T-cell (primary cell): ENCODE results near the gene DEFB114. TPM values are rescaled to one million over a fixed set of nuclear protein-coding genes. Genes with fewer than 3 reads are reported as not detected.

Experiments used
- ATAC-seq, 4 experiments: fragments of 200-7000 bp in 3 of 4; fragments of 150-1000 bp in 1 of 4; cut with Tn5 transposase; replicated peaks in 1 of 4; 1 replicate in 3 of 4; 2 replicates in 1 of 4; pipeline ENCODE4 v1.10.0; 2021; ENCODE audit warnings: moderate library complexity in 3 of 4, mild to moderate bottlenecking in 2 of 4, moderate number of reproducible peaks in 1 of 4
- CTCF ChIA-PET, 2 donors: fragments of 300-600 bp; sonication (Branson Sonifier 250); formaldehyde crosslinking; loops; one replicate each; lab custom pipeline; 2022; ENCODE audit warnings: antibody characterized with exemption in 2 of 2; lab: Charles Lee
- POLR2A ChIA-PET, 2 donors: fragments of 300-600 bp; sonication (Branson Sonifier 250); formaldehyde crosslinking; loops; one replicate each; lab custom pipeline; 2022; ENCODE audit warnings: antibody characterized with exemption in 2 of 2; lab: Charles Lee
- DNase-seq, 35 experiments: peaks; one replicate each; pipeline versions ENCODE4 v3.0.0 to v3.0.0-alpha.2; 2013 to 2023
- H3K27ac ChIP-seq: one replicate; pipeline ENCODE4 v1.5.1; 2013; ENCODE audit warnings: low read length
- H3K27me3 ChIP-seq, 2 experiments: replicated peaks in 1 of 2; 1 replicate in 1 of 2; 2 replicates in 1 of 2; pipeline versions ENCODE4 v1.6.1 to v1.7.0; 2013; ENCODE audit warnings: low read length in 1 of 2, mixed read lengths in 1 of 2; ENCODE audit not compliant: control insufficient read depth in 2 of 2, insufficient read depth in 2 of 2; ENCODE audit errors: extremely low read depth in 1 of 2
- H3K36me3 ChIP-seq, 2 donors: 1 replicate in 1 of 2; 2 replicates in 1 of 2; pipeline versions ENCODE4 v1.6.1 to v1.7.0; 2013; ENCODE audit warnings: low read length in 1 of 2; ENCODE audit not compliant: control insufficient read depth in 2 of 2, insufficient read depth in 1 of 2; ENCODE audit errors: extremely low read depth in 1 of 2
- H3K4me1 ChIP-seq, 2 experiments: 1 replicate in 1 of 2; 2 replicates in 1 of 2; pipeline versions ENCODE4 v1.6.1 to v1.7.0; 2013; ENCODE audit warnings: low read length in 2 of 2, mixed read lengths in 1 of 2; ENCODE audit not compliant: insufficient read depth in 2 of 2, control insufficient read depth in 1 of 2; ENCODE audit errors: extremely low read depth in 1 of 2
- H3K4me3 ChIP-seq, 2 donors: 1 replicate in 1 of 2; 2 replicates in 1 of 2; pipeline versions ENCODE4 v1.5.1 to v1.7.0; 2013; ENCODE audit warnings: mild to moderate bottlenecking in 2 of 2, low read length in 1 of 2, moderate library complexity in 1 of 2; ENCODE audit not compliant: control insufficient read depth in 1 of 2; ENCODE audit errors: extremely low read depth in 1 of 2
- H3K9me3 ChIP-seq: 2 replicates; pipeline ENCODE4 v1.7.0; 2013
- H3K27ac Mint-ChIP-seq, 2 donors: one replicate each; pipeline ENCODE4 v1.8.0; 2020 to 2021; ENCODE audit warnings: mild to moderate bottlenecking in 2 of 2, mixed read lengths in 2 of 2
- H3K27me3 Mint-ChIP-seq, 2 donors: one replicate each; pipeline ENCODE4 v1.8.0; 2021 to 2022; ENCODE audit warnings: mixed read lengths in 2 of 2
- H3K36me3 Mint-ChIP-seq: one replicate; pipeline ENCODE4 v1.8.0; 2021; ENCODE audit warnings: mixed read lengths
- H3K4me1 Mint-ChIP-seq, 3 donors: one replicate each; pipeline ENCODE4 v1.8.0; 2020 to 2022; ENCODE audit warnings: mixed read lengths in 3 of 3, mild to moderate bottlenecking in 1 of 3
- H3K4me3 Mint-ChIP-seq, 3 donors: one replicate each; pipeline ENCODE4 v1.8.0; 2020 to 2022; ENCODE audit warnings: mild to moderate bottlenecking in 3 of 3, mixed read lengths in 3 of 3, moderate library complexity in 3 of 3
- H3K9me3 Mint-ChIP-seq, 3 donors: one replicate each; pipeline ENCODE4 v1.8.0; 2020 to 2022; ENCODE audit warnings: mixed read lengths in 3 of 3
- WGBS: methylation state at CpG from one replicate; pipeline ENCODE4 v1.1.5; 2013; ENCODE audit warnings: missing lambda C conversion rate; ENCODE audit not compliant: insufficient coverage; 5-methylcytosine and 5-hydroxymethylcytosine counted together
- total RNA-seq, 35 experiments: library from RNA in 6 of 35; stranded (reverse) in 6 of 35; fragments of 120-200 nt in 1 of 35; gene quantifications; one replicate each; pipeline versions ENCODE4 v1.2.1 to v1.2.4 and lab custom pipeline; 2013 to 2026

DEFB114 gene
- total RNA-seq, 5 donors from 2014 or later (not counting 1 experiment from before 2014, with no cell fraction given) = not detected

DNA sequence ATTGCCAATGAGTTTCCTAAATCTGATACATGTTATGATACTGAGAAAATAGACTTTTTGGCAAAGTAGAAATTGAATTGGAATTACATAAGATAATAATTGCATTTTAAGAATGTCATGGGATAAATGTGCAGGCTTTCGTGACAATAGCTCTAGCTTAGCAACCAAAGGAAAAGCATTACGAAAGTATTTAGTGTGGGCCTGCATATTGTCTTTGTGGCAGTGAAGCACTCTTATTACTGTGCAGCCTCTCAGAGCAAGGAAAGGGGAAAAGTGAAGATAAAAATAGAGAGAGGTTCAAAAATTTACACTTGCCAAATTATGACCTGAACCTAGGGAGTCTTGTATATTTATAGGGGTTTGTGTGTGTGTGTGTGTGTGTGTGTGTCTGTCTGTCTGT, 18.1 kb upstream of the DEFB114 start:
- 88% methylated on average over 1 of the region's 2 CpGs for WGBS
- Histone ChIP-seq H3K27me3 (no peaks in the 10 kb centered on the region), H3K4me3 (no peak overlapping the region), H3K27ac (no peak overlapping the region), H3K9me3 (no peaks in the 10 kb centered on the region), H3K4me1 (no peaks in the 10 kb centered on the region), H3K36me3 (no peaks in the 10 kb centered on the region)
- no peak overlapping the region for H3K4me3 Mint-ChIP-seq
- no peak overlapping the region for H3K27ac Mint-ChIP-seq
- ChIA-PET POLR2A (no interaction called here), CTCF (no interaction called here)
- ATAC-seq (no peak), DNase-seq (no peak)
- no peaks in the 10 kb centered on the region for H3K27me3 Mint-ChIP-seq
- peaks cover 0 to 5% (median 4%) of the 10 kb centered on the region in 3 donors for H3K4me1 Mint-ChIP-seq
- no peaks in the 10 kb centered on the region for H3K36me3 Mint-ChIP-seq
- peaks cover 0 to 8% (median 6%) of the 10 kb centered on the region in 3 donors for H3K9me3 Mint-ChIP-seq

DNA sequence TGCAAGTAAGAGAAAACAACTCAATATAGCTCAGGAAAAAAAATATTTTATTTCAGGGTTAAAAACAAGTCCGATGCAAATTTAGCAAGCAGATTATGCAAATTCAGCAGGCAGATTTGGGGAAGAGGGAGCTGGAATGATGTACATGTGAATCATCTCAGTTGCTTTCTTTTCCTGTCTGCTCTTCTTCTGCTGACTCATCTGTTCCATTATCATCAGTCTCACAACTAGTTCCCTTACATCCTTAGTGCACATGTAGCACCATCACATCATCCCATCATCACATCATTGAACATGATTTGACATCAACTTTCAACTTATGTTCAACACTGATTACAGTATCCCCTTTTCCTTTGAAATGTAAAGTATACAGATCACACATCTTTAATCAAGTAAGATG, 16.9 kb upstream of the DEFB114 start:
- H3K9me3 ChIP-seq = no peaks in the 10 kb centered on the region
- ChIA-PET POLR2A (no interaction called here), CTCF (no interaction called here)
- H3K36me3 Mint-ChIP-seq = no peaks in the 10 kb centered on the region
- no peaks in the 10 kb centered on the region for H3K36me3 ChIP-seq
- no peaks in the 10 kb centered on the region for H3K4me1 ChIP-seq
- no peak overlapping the region for H3K4me3 ChIP-seq
- H3K27me3 Mint-ChIP-seq = no peaks in the 10 kb centered on the region
- peaks cover 0 to 11% (median 6%) of the 10 kb centered on the region in 3 donors for H3K9me3 Mint-ChIP-seq
- no peak overlapping the region for H3K27ac Mint-ChIP-seq
- DNase-seq (no peak), ATAC-seq (no peak)
- H3K4me3 Mint-ChIP-seq = no peak overlapping the region
- H3K4me1 Mint-ChIP-seq = peaks cover 0 to 5% (median 4%) of the 10 kb centered on the region in 3 donors
- WGBS = no CpG with 5 or more reads among the region's 1 CpG
- no peak overlapping the region for H3K27ac ChIP-seq
- no peaks in the 10 kb centered on the region for H3K27me3 ChIP-seq

DNA sequence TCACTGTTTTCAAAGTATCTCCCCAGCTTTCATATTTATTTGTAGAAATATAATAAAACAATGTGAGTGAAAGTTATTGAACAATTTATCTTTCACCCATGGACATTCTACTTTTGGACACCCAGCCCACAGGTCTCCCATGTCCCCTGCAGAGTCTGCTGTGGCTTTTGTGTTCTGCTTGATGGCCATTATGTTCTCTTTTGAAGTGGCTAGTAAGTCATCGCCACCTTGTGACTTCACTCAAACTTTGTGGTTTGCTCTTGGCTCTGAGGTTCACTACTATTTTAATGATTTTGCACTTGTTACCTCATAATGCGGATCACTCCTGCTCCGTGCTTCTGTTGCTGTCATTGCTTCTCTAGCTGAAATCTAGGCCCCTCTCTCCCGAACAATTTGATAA, 15.6 kb upstream of the DEFB114 start:
- Histone ChIP-seq H3K27ac (no peak overlapping the region), H3K36me3 (no peaks in the 10 kb centered on the region)
- CTCF ChIA-PET = no interaction called here

DNA sequence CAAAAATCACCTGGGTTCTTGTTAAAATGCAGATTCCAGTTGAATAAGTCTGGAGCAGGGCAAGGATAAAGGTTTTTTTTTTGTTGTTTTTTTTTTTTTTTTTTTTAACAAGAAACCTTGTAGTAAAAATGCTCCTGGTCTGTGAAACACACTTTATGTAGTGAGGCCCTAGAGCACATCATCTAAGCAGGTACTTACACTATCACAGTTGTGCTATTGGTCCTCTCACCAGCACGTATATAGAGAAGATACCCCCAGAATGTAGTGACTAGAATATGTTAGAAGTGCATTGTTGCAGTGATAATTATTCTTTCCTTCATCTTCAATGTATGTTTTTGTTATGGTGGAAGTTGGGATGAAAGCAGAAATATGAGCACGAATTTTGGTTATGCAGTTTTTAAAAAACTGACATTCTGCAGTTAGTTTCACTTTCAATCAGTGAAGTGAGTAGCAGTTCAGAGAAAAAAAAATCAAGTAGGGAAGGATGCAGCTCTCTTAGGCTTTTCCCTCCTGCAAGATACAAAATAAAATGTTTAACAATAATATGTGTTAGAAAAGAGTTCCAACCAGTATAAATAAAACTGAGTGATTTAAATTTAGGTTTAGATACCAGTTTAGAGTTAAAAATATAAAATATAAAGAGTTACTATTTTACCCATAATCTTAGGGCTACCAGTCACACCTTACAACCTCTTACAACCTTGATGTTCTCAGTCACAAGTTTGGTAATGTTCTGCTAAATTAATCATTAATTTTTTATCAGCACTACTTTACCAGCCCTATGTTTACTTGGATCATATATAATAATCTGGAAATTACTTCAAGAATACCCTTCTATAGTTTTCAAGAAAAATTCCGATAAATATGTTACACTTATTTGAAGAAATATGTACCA, 14.6 kb upstream of the DEFB114 start:
- 0% methylated on average over 1 of the region's 3 CpGs for WGBS
- no peak overlapping the region for H3K27ac ChIP-seq
- H3K9me3 Mint-ChIP-seq = peaks cover 2 to 12% (median 6%) of the 10 kb centered on the region in 3 donors
- DNase-seq = no peak
- ATAC-seq = no peak
- H3K9me3 ChIP-seq = no peaks in the 10 kb centered on the region
- POLR2A ChIA-PET = no interaction called here
- peak overlapping the region in 1 of 2 donors; percentile 46 for H3K27ac Mint-ChIP-seq
- H3K4me1 ChIP-seq = no peaks in the 10 kb centered on the region
- peak overlapping the region in 2 of 3 donors; percentile 29 to 46 for H3K4me3 Mint-ChIP-seq
- no peaks in the 10 kb centered on the region for H3K27me3 ChIP-seq
- no peaks in the 10 kb centered on the region for H3K27me3 Mint-ChIP-seq
- H3K4me1 Mint-ChIP-seq = peaks cover 0 to 5% (median 4%) of the 10 kb centered on the region in 3 donors
- H3K36me3 Mint-ChIP-seq = no peaks in the 10 kb centered on the region
- no peak overlapping the region for H3K4me3 ChIP-seq
- no peaks in the 10 kb centered on the region for H3K36me3 ChIP-seq
- CTCF ChIA-PET = no interaction called here

More for the DNA sequence above, 15.6 kb upstream of the DEFB114 start:
- Mint-ChIP-seq H3K9me3 (peaks cover 0 to 12% (median 6%) of the 10 kb centered on the region in 3 donors), H3K4me1 (peaks cover 0 to 5% (median 4%) of the 10 kb centered on the region in 3 donors), H3K36me3 (no peaks in the 10 kb centered on the region), H3K27ac (no peak overlapping the region), H3K4me3 (no peak overlapping the region), H3K27me3 (no peaks in the 10 kb centered on the region)
- WGBS = 41% methylated on average over 4 of the region's 4 CpGs
- H3K27me3 ChIP-seq = no peaks in the 10 kb centered on the region
- H3K4me1 ChIP-seq = no peaks in the 10 kb centered on the region
- DNase-seq = no peak
- no peak overlapping the region for H3K4me3 ChIP-seq
- POLR2A ChIA-PET = no interaction called here
- ATAC-seq = no peak
- no peaks in the 10 kb centered on the region for H3K9me3 ChIP-seq

DNA sequence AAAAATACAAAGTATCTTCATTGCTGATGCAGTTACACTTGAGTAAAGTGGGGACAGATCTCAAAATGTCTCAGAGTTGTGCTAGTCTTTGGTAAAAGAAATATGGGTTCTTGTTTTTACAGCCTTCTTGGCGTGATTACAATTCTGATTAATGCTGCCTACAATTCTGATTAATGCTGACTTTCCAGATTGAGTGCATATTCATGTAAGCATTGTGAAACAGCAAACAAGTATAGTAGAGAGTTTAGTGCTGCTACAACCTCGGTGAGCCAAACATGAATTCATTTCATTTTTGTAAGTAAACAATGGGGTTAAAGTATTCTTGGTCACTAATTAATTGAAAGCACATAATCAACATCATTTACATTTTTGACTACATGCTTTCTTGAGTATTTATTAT, 5.6 kb upstream of the DEFB114 start, which contains the start of gene DEFB113:
Gene DEFB113 (minus strand): TSS at position 21 of the 400 bp plus-strand sequence. CDS start 0 bp downstream, at position 21.
- ChIA-PET POLR2A (no interaction called here), CTCF (no interaction called here)
- no peaks in the 10 kb centered on the region for H3K27me3 Mint-ChIP-seq
- no peak within 1 kb of the TSS for H3K27ac Mint-ChIP-seq
- Histone ChIP-seq H3K27me3 (no peaks in the 10 kb centered on the region), H3K4me1 (no peaks in the 10 kb centered on the region), H3K36me3 (no peaks in the 10 kb centered on the region), H3K9me3 (no peaks in the 10 kb centered on the region), H3K27ac (no peak within 1 kb of the TSS), H3K4me3 (no peak within 1 kb of the TSS)
- no peak for DNase-seq
- H3K4me1 Mint-ChIP-seq = no peaks in the 10 kb centered on the region
- H3K4me3 Mint-ChIP-seq = no peak within 1 kb of the TSS
- no peak for ATAC-seq
- peaks cover 4 to 9% (median 5%) of the 10 kb centered on the region in 3 donors for H3K9me3 Mint-ChIP-seq
- H3K36me3 Mint-ChIP-seq = no peaks in the 10 kb centered on the region
- no CpG with 5 or more reads among the region's 2 CpGs for WGBS

DNA sequence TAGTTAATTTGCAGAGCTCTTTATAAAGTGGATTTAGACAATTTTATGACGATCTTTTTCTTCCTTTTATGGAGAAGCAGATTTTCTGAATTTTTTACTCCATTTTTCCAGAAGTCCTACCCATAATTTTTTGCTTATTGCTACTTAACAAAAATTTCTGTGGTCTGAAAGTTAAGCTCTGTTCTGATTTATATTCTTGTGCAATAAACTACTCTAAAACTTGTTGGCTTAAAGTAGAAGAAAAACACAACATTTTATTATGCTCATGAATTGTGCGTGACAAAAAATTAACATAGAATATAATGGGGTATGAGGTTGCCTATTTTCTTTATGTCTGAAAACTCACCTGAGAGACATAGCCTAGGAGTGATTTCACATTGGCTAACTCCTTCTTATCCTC, 2.9 kb upstream of the DEFB114 start:
- H3K9me3 ChIP-seq = no peaks in the 10 kb centered on the region
- ChIA-PET POLR2A (no interaction called here), CTCF (no interaction called here)
- no peak overlapping the region for H3K4me3 ChIP-seq
- DNase-seq (no peak), ATAC-seq (no peak)
- Mint-ChIP-seq H3K4me3 (no peak overlapping the region), H3K4me1 (no peaks in the 10 kb centered on the region), H3K9me3 (peaks cover 0 to 7% (median 2%) of the 10 kb centered on the region in 3 donors), H3K27ac (no peak overlapping the region), H3K36me3 (no peaks in the 10 kb centered on the region), H3K27me3 (no peaks in the 10 kb centered on the region)
- no peaks in the 10 kb centered on the region for H3K27me3 ChIP-seq
- no peaks in the 10 kb centered on the region for H3K4me1 ChIP-seq
- no peaks in the 10 kb centered on the region for H3K36me3 ChIP-seq
- WGBS = no CpG with 5 or more reads among the region's 2 CpGs
- H3K27ac ChIP-seq = no peak overlapping the region
